C4-2B (cell line): ENCODE data around the gene SLC10A3.

ENCODE experiments used
- H3K27ac ChIP-seq: fragments of 450-650 bp; 2 replicates; pipeline ENCODE4 v1.5.1; 2017
- ZFX ChIP-seq: fragments of 450-650 bp; IDR thresholded peaks from 2 replicates; pipeline ENCODE4 v1.6.1; 2017
- TF ChIP-seq, protein P1 (sequence below): fragments of 450-650 bp; conservative IDR thresholded peaks from 2 replicates; pipeline ENCODE4 v1.5.1; 2017; ENCODE audit warnings: mild to moderate bottlenecking

SLC10A3 gene

DNA sequence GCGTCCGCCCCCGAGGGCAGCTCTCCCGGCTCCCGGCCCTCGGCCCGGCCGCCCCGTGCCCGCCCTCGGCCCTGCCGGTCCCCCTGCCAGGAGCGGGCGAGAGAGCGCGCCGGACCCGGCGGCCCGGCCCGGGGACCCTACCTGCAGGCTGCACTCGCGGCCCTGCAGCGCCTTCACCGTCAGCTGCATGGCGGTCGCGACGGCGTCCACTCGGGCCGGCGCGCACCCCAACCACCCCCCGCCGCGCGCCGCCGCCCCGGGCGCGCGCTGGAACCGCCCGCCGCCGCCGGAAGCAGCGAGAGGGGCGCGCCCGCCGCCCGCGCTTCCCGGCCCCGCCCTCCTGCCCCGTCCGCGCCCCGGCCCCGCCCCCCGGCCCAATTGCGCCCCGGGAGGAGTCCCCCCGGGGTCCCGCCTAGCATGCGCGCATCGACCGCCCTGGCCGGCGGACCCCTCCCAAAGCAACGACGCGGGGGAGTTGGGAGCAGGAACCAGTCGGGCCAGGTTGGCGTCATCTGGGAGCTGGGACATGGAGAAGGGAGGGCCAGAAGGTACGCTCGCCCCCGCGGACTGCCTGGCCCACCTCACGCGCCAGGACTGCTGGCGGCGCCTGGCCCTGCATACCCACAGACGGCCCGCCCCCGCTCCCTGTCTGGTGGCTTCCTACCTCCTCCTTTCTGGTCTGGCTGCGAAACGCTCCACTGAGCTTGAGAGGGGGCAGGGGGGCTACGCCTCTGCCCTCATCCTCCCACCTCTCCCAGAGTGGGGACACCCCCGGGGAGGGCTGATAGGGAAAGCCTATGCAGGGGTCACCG is 3.8 kb downstream of the SLC10A3 start, which contains the start of gene UBL4A:
Gene UBL4A, minus strand, starts transcription at position 220 of the 812 bp plus-strand sequence. Its CDS starts 31 bp downstream, at position 189.
- H3K27ac ChIP-seq, result peak within 1 kb of the TSS; percentile 99
- TF ChIP-seq, protein P1, sequence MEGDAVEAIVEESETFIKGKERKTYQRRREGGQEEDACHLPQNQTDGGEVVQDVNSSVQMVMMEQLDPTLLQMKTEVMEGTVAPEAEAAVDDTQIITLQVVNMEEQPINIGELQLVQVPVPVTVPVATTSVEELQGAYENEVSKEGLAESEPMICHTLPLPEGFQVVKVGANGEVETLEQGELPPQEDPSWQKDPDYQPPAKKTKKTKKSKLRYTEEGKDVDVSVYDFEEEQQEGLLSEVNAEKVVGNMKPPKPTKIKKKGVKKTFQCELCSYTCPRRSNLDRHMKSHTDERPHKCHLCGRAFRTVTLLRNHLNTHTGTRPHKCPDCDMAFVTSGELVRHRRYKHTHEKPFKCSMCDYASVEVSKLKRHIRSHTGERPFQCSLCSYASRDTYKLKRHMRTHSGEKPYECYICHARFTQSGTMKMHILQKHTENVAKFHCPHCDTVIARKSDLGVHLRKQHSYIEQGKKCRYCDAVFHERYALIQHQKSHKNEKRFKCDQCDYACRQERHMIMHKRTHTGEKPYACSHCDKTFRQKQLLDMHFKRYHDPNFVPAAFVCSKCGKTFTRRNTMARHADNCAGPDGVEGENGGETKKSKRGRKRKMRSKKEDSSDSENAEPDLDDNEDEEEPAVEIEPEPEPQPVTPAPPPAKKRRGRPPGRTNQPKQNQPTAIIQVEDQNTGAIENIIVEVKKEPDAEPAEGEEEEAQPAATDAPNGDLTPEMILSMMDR, result no peak
- peak; percentile 54; the same call in 1 of the 2 replicates for TF ChIP-seq ZFX

DNA sequence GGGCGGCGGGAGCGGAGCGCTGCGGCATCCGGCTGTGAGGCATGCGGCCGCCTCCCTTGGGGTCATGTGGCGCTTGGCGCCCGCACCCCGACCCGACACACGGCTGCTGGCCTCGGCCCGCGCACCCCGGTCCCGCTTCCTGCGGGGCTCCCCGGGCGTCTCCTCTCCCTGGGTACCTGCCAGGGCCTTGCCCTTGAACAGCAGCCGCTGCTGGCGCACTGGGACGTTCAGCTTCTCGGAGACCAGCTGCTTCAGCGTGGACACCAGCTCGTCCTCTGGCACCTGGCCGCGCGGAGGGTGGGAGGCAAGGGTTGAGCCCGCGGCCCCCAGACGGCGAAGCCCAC is 4.4 kb downstream of the SLC10A3 start:
- H3K27ac ChIP-seq, result peak overlapping the region; percentile 99

DNA sequence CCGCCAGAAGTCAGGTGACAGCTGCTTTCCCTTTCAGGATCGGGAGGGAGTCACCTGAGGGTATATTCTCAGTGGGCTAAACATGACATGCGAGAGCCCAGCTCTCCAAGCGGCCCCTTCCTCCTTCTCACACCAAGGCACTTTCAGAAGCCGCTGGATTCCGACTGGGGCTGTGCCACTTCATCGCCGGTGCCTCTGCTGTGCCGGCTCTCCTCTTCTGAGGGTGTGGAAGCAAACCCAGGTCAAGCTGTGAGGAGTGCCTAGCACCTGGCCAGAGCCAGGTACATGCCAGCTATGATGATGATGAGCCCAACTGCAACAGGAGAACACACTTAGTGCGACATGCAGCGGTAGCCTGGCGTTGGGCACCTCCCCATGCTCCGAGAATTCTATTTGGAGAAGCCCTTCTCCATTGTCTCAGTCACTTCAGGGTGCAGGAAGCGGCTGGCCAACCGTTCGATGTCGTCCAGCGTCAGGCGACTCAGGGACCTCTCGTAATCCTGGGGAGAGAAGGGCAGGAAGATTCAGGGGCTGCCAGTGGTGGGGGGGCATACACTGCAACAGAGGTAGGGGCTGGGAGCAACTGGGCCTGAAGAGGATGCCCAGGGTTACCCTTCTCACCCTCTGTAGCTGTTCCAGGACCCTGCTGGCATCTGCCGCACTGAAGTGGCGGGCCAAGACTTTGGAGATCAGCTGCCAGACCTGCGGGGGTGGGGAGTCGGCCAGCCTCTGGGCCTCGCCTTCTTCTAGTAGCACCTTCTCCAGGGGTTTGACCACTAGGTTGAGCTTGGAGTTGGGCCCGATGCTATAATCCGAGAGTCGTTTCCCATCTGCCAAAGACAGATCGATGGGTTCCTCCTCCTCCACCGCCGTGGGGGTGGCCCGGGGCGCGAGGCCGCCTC is 5.0 kb downstream of the SLC10A3 start:
- TF ChIP-seq, protein P1, result no peak
- TF ChIP-seq ZFX, result no peak
- peak overlapping the region; percentile 99 for H3K27ac ChIP-seq

More for the DNA sequence above, 4.4 kb downstream of the SLC10A3 start:
- TF ChIP-seq, protein P1, result no peak
- TF ChIP-seq ZFX, result peak; percentile 72

DNA sequence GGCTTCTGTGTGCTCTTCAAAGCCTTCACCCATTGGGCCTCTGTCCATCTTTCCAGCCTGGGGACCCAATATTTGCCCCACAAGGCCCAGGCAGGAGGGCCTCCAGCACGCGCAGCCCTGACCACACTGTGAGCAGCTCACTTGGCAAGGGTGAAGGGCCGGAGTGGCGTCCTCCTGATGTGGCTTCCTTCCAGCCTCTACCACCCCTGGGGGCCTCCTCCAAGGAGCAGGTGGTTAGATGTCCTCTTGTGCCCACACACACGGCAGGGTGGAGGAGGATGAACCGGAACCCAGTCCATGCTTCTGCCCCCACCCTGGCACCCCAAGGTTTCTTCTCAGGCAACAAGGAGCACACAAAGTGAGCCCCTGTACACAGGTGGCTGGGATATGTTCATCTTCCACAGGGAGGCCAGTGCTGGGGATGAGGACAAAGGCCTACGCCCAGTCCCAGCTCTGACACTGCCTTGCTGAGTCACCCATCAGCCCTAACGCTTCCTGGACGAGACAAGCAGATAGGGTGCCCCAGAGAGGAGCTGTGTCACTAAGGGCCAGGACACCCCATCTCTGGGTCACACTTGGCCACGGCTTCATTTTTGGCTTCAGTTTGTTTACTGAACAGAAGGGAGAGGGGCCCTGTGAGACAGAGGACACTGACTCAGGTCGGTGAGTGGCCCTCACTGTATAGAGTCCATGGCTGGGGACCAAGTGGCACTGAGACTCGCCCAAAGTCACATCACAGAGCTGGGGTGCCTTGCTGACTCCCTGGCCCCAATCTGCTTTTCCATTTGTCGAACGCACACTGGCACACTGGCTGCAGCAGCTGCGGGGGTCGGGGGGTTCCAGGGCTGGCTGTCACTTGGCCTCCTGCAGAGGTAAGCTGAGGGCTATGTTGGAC is 5.9 kb downstream of the SLC10A3 start:
- no peak overlapping the region; the same call in 1 of the 2 replicates for H3K27ac ChIP-seq

DNA sequence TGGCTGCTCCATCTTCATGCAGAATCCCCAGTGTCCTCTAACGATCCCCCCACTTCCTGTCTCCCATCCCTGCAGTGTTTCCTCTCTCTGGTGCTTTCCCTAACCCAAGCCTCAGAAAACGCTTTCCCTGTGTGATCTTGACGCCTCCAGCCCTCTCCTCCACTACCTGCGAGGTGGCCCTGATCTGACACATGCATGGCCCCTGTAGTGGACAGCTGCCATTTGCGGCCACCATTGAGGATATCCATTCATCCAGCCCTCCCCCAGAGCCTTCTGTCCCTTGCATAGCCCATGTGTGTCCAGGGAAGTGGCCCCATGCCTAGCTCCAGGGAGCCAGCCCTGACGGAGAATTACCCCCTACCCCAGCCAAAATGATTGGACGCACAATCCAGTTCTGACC is 7.1 kb downstream of the SLC10A3 start:
- H3K27ac ChIP-seq, result no peak overlapping the region
- TF ChIP-seq, protein P1, result no peak
- TF ChIP-seq ZFX, result no peak

More for the DNA sequence above, 5.9 kb downstream of the SLC10A3 start:
- TF ChIP-seq ZFX, result no peak
- TF ChIP-seq, protein P1, result no peak

DNA sequence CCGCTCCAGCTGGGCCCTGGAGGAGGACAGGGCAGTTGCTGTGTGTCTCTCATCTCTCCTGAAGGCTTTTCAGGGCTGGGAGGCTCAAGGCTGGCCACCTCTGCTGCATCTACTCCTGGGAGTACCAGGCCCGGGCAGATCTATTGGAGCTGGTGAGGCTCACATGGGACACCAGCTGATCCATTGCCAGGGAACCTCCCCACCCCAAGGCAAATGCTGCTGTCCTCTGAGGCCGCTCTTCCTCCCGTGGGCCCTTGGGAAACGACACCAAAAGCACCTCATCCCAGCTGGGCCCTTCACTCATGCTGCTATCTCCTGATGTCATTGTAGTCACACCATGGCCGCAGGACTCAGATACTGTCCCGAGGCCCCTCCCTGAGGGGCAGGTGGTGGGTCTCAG is 7.6 kb downstream of the SLC10A3 start:
- TF ChIP-seq, protein P1, result no peak
- TF ChIP-seq ZFX, result no peak
- H3K27ac ChIP-seq, result no peak overlapping the region
